HG02588 (cell line): ENCODE data around the gene TRIM41.
"Not testable (repeated sequence)": the region's sequence is repeated elsewhere in the genome, so short reads cannot be mapped to it uniquely, and the experiment has no call there.

Experiments used
- ATAC-seq: cut with Tn5 transposase; IDR thresholded peaks from one replicate; pipeline ENCODE4 v1.9.1; 2021; ENCODE audit warnings: mild to moderate bottlenecking, moderate library complexity; ENCODE audit not compliant: unreplicated experiment

TRIM41 gene

DNA sequence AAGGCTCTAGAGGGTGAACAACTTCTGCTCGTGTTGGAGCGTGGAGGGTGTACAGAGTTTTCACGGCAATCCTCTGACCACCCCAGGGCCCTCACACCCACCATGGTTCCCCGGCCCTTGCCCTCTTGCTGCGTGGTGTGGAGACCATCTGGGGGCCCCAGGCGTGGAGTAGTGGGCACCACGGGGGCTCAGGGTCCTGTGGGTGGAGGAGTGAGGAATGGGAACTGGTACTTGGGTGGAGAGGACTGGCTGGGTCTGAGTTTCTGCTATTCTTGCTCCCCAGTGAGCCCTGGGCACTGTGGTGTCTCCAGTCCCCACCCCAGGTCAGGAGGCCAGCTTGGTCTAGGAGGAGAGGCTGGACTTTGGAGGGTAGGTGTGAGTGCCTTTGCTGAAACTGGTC, 59.8 kb downstream of the TRIM41 start:
- ATAC-seq = no peak

DNA sequence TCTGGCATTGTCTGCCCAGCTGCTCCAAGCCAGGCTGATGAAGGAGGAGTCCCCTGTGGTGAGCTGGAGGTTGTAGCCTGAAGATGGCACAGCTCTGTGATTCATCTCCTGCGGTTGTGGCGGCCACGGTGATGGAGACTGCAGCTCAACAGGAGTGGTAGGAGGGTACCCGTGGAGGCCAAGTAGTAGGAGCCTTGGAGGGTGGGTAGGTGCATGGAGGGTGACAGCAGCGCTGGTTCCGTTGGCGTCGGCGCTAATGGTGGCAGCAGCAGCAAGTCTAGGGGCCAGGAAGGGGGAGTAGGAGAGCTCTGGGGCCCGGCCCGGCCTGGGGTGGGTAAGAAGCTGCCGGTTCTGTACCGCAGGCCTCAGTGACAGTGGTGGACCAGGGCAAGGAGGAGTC, 60.3 kb downstream of the TRIM41 start:
- no peak for ATAC-seq

DNA sequence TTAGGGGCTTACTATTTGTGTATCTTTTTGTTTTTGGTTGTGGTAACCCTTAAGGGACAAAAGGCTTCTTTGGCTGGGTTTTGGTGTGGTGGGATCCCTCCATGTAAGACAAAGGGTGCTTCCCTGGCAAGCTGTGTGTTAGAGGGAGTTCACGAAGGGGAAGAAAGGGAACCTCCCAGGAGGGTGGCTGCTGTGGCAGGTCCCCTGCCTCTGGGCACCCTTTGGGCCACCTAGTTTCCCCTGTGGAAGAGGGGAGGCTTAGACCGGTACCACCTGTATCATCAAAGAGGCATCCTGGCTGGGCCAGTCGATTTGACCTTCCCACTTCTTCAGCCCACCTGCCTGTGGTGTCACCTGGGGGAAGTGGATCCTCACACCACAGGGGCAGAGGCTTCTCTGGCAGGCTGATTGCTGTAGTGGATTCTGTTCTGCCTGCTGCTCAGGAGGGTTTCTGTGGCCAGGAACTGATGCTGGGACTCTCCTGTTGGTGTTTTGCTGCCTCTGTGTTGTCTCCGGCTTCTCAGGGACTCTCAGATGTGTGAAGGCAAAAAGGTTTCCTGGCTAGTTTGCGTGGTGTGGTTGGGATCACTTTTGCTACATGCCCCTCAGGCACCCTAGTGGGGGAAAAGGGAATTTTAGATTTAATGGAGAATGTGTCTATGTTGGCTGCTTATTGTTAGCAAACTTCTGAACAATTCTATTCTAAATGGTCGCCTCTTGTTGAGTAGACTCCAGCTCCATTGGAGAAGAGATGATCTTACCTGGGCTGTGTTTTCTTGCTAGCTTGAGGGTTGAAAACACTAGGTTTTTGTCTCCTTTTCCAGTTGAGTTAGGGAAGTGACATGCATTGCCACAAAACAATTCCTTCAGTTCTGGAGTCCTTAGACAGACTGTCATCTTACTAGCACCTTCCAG, 61.0 kb downstream of the TRIM41 start:
- ATAC-seq = not testable (repeated sequence)
